ENCODE data around the gene ZEB2.

The ZEB2 gene

GRCh38 chr2:144470816-144471215, 49.1 kb downstream of the ZEB2 start:
- ATAC-seq (no peak), DNase-seq (no peak)

GRCh38 chr2:144470334-144470733, 49.6 kb downstream of the ZEB2 start:
- ATAC-seq (no peak), DNase-seq (no peak)

GRCh38 chr2:144469798-144470197, 50.1 kb downstream of the ZEB2 start:
- DNase-seq (no peak), ATAC-seq (no peak)

- no peak for ATAC-seq
These were observed 50.9 kb downstream of the ZEB2 start for GRCh38 chr2:144468823-144469595.

GRCh38 chr2:144467502-144468137, 52.3 kb downstream of the ZEB2 start:
- no peak for ATAC-seq
- DNase-seq, result no peak

More at GRCh38 chr2:144468823-144469595, 50.9 kb downstream of the ZEB2 start:
- no peak for DNase-seq

- no peak for DNase-seq
- no peak for ATAC-seq
These were observed 53.3 kb downstream of the ZEB2 start for GRCh38 chr2:144466637-144467036.

GRCh38 chr2:144465749-144466148, 54.2 kb downstream of the ZEB2 start:
- ATAC-seq, result no peak
- no peak for DNase-seq

GRCh38 chr2:144464730-144465129, 55.2 kb downstream of the ZEB2 start:
- DNase-seq, result no peak
- ATAC-seq, result no peak

- DNase-seq (no peak), ATAC-seq (no peak)
These were observed 56.7 kb downstream of the ZEB2 start for GRCh38 chr2:144463266-144463665.

- no peak for ATAC-seq
- no peak for DNase-seq
These were observed 57.7 kb downstream of the ZEB2 start for GRCh38 chr2:144462266-144462665.

- ATAC-seq (no peak), DNase-seq (no peak)
These were observed 58.6 kb downstream of the ZEB2 start for GRCh38 chr2:144461308-144461766.

GRCh38 chr2:144460727-144461307, 59.1 kb downstream of the ZEB2 start:
- no peak for DNase-seq
- no peak for ATAC-seq

GRCh38 chr2:144459937-144460336, 60.0 kb downstream of the ZEB2 start:
- DNase-seq (no peak), ATAC-seq (peak; percentile 83)

GRCh38 chr2:144459286-144459685, 60.6 kb downstream of the ZEB2 start:
- ATAC-seq, result no peak
- no peak for DNase-seq

- ATAC-seq (no peak), DNase-seq (no peak)
These were observed 61.4 kb downstream of the ZEB2 start for GRCh38 chr2:144458541-144458940.

GRCh38 chr2:144456680-144457079, 63.2 kb downstream of the ZEB2 start:
- ATAC-seq (peak; percentile 45), DNase-seq (no peak)

GRCh38 chr2:144455987-144456386, 63.9 kb downstream of the ZEB2 start:
- ATAC-seq, result no peak
- no peak for DNase-seq

- ATAC-seq, result peak; percentile 58
These were observed 65.2 kb downstream of the ZEB2 start for GRCh38 chr2:144454466-144455287.

GRCh38 chr2:144453486-144454158, 66.3 kb downstream of the ZEB2 start:
- ATAC-seq (no peak), DNase-seq (no peak)

More at GRCh38 chr2:144454466-144455287, 65.2 kb downstream of the ZEB2 start:
- DNase-seq, result no peak

- no peak for ATAC-seq
- no peak for DNase-seq
These were observed 67.0 kb downstream of the ZEB2 start for GRCh38 chr2:144452989-144453336.

GRCh38 chr2:144452169-144452988, 67.5 kb downstream of the ZEB2 start:
- DNase-seq (no peak), ATAC-seq (peak; percentile 62)

All from stimulated activated naive CD8-positive, alpha-beta T cell treated with anti-CD3 and anti-CD28 coated beads, Interleukin-15, Interleukin-2, amounts not matched to agents 100 U/mL and 50 U/mL, for 24 hours (primary cell).